Peyer's patch (tissue), 4 donors: ENCODE results near the gene ARIH2.

Experiments
- POLR2A ChIP-seq, 2 donors: fragments of 450-650 bp; IDR thresholded peaks; one replicate each; pipeline ENCODE4 v1.5.1; 2017; ENCODE audit warnings: antibody characterized with exemption in 2 of 2, mild to moderate bottlenecking in 2 of 2, moderate library complexity in 2 of 2
- TF ChIP-seq, protein P1 (sequence below), 6 experiments: fragments of 450-650 bp in 4 of 6; fragments of 200-600 bp in 2 of 6; sonication (generic) in 1 of 6; IDR thresholded peaks; one replicate each; pipeline ENCODE4 v1.5.1; 2017 to 2019; ENCODE audit warnings: antibody characterized with exemption in 6 of 6, mild to moderate bottlenecking in 3 of 6, moderate library complexity in 1 of 6

DNA sequence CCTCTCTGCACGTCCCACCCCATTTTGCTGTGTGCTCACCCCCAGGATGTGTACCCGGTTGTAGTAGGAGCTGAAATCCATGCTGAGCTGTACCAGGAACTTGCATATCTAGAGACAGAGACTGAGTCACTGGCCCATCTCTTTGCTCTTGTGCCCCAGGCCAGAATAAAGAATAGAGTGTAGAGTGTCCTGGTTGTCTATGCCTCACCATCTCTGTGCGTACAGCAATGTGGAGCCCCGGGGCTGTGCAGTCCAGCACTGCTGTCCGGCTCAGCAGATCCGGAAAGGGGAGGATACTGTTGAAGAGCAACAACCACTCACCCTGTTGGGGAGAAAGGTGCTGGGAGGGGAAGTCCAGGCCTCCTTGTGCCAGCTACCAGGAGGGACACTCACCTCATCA lies 97.1 kb downstream of the ARIH2 start:
- TF ChIP-seq, protein P1, sequence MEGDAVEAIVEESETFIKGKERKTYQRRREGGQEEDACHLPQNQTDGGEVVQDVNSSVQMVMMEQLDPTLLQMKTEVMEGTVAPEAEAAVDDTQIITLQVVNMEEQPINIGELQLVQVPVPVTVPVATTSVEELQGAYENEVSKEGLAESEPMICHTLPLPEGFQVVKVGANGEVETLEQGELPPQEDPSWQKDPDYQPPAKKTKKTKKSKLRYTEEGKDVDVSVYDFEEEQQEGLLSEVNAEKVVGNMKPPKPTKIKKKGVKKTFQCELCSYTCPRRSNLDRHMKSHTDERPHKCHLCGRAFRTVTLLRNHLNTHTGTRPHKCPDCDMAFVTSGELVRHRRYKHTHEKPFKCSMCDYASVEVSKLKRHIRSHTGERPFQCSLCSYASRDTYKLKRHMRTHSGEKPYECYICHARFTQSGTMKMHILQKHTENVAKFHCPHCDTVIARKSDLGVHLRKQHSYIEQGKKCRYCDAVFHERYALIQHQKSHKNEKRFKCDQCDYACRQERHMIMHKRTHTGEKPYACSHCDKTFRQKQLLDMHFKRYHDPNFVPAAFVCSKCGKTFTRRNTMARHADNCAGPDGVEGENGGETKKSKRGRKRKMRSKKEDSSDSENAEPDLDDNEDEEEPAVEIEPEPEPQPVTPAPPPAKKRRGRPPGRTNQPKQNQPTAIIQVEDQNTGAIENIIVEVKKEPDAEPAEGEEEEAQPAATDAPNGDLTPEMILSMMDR (IDR thresholded peaks at IDR 0.05): no peak
- no peak for TF ChIP-seq POLR2A (IDR thresholded peaks at IDR 0.05)
